C4-2B (cell line): ENCODE results near the gene GLCCI1.

Experiments used
- ZFX ChIP-seq: fragments of 450-650 bp; IDR thresholded peaks from 2 replicates; pipeline ENCODE4 v1.6.1; 2017
- TF ChIP-seq, protein P1 (sequence below): fragments of 450-650 bp; conservative IDR thresholded peaks from 2 replicates; pipeline ENCODE4 v1.5.1; 2017; ENCODE audit warnings: mild to moderate bottlenecking

DNA sequence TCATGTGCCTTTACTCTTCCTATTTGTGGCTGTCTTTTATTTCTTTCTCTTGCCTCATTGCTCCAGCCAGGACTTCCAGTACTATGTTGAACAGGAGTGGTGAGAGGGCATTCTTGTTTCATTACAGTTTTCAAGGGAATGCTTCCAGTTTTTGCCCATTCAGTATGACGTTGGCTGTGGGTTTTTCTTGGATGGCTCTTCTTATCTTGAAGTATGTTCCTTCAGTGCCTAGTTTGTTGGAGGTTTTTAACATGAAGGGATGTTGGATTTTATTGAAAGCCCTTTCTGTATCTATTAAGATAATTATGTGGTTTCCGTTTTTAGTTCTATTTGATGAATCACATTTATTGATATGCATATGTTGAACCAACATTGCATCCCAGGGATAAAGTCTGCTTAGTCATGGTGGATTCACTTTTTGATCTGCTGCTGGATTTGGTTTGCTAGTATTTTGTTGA lies 96.8 kb downstream of the GLCCI1 start:
- TF ChIP-seq, protein P1, sequence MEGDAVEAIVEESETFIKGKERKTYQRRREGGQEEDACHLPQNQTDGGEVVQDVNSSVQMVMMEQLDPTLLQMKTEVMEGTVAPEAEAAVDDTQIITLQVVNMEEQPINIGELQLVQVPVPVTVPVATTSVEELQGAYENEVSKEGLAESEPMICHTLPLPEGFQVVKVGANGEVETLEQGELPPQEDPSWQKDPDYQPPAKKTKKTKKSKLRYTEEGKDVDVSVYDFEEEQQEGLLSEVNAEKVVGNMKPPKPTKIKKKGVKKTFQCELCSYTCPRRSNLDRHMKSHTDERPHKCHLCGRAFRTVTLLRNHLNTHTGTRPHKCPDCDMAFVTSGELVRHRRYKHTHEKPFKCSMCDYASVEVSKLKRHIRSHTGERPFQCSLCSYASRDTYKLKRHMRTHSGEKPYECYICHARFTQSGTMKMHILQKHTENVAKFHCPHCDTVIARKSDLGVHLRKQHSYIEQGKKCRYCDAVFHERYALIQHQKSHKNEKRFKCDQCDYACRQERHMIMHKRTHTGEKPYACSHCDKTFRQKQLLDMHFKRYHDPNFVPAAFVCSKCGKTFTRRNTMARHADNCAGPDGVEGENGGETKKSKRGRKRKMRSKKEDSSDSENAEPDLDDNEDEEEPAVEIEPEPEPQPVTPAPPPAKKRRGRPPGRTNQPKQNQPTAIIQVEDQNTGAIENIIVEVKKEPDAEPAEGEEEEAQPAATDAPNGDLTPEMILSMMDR: no peak
- TF ChIP-seq ZFX: no peak
